NCI-H82 (cell line): ENCODE measurements around the gene FAH.
A peak's percentile ranks its signal among the peaks of the same experiment; 100 is the strongest.

Experiments
- DNase-seq: peaks from one replicate; lab custom pipeline; 2025; lab: John Stamatoyannopoulos, UW

Gene FAH

GRCh38 chr15:80201256-80202015, 48.6 kb downstream of the FAH start:
- no peak for DNase-seq

- DNase-seq = no peak
Observed at GRCh38 chr15:80202016-80202315, 49.2 kb downstream of the FAH start.

DNA sequence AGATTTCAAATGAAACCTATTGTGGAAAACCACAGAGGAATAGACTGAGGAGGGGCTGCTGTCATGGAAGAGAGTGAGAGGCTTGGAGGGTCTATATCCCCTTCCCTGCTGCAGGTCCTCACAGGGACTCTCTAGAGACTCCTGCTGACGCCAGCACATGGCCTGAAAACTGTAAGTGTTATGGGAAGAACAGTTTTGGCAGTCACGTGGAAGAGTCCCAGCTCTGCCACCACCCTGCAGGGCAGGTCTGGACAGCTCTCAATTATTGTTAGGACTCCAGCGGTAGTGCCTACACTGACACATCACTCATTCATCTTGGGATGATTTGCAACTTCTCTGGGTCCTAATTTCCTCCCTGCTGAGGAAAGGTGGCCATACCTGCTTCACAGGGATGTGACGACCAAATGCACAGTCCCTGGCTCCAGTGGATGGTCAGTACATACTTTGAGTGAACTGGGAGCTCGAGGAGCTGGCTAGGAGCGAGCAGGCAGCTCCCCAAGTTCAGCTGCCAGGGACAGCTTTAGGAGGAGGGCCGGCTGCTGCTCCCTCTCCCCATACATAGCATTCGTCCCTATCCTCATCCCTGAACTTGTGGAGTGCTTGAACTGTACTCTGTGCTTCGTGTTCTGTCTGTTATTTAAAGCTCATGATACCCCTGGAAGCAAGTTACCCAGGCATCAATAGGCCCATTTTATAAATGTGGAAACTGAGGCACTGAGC, 50.0 kb downstream of the FAH start:
- no peak for DNase-seq

DNA sequence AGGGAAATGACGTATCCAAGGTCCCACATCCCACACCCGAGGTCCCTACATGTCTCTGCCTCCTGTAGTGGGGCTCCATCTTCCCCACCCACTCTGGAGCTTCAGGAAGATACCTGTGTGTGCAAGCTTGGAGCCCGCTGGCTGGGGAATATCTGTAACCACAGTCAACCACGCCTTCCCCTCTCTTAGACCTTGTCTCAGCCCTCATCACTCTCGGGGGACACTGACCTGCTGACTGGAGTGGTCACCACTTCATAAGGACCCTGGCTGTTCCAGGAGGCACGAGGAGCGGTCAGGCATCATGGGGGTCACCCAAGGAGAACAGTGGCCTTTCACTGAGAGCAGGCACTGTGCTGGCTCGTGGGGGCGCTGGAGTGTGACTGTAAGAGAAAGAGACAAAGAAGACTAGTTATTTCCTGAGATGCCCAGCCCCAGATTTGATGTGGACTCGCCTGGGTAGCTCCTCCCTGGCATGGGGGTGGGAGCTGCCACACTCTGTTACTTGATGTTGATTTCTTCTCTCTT, 50.6 kb downstream of the FAH start:
- no peak for DNase-seq

DNA sequence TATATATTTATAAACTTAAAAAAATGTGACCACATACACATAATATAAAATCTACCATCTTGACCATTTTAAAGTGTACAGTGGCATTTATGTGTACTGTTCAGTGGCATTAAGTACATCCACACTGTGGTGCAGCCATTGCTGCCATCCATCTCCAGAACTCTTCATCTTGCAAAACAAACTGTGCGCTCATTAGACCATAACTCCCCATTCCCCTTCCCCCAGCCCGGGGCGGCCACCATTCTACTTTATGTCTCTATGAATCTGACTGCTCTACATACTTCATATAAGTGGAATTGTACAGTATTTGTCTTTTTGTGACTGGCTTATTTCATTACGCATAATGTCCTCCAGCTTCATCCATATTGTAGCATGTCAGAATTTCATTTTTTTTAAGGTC, 51.4 kb downstream of the FAH start:
- no peak for DNase-seq

DNA sequence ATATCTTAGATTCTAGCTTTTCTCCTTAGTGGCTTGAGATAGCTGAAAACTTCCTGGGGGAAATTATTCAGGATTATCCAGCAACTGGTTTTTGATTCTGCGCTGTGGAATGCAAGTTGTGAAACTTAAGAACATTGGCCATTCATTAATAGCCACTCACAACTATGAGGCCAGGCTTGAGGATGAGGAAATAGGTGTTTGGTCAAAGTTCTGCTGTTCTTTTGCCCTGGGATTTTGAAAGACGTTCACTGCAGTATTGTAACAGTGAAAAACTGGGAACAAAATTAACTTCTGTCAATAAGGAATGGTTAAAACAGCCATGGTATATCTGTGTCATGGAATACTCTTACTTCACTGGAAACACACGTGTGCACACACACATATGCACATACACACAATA, 55.1 kb downstream of the FAH start:
- no peak for DNase-seq

GRCh38 chr15:80208758-80209734, 56.2 kb downstream of the FAH start:
- peak; percentile 24 for DNase-seq

GRCh38 chr15:80210611-80211573, 58.1 kb downstream of the FAH start:
- no peak for DNase-seq

- DNase-seq = no peak
Observed at GRCh38 chr15:80211976-80212375, 59.2 kb downstream of the FAH start.

- DNase-seq = no peak
Observed at GRCh38 chr15:80214910-80215309, 62.1 kb downstream of the FAH start.

- peak; percentile 11 for DNase-seq
Observed at GRCh38 chr15:80216141-80216540, 63.3 kb downstream of the FAH start.

DNA sequence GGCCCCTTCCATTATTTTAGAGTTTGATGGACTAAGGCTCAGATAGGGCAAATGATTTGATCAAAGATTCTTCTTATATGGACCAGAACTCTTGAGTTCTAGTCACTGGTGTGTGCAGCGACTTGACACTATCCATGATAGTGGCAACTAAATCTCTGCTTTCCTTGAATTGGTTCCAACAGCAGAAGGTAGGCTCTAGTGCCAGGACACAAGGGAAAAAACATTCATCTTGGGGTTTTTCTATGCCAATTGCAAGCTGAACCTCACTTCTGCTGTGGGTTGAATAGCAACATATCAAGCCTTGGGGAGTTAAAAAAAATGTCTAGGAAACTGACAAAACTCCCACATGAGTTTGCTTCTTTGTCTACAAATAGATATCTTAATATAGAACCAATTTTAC, 64.1 kb downstream of the FAH start:
- no peak for DNase-seq

DNA sequence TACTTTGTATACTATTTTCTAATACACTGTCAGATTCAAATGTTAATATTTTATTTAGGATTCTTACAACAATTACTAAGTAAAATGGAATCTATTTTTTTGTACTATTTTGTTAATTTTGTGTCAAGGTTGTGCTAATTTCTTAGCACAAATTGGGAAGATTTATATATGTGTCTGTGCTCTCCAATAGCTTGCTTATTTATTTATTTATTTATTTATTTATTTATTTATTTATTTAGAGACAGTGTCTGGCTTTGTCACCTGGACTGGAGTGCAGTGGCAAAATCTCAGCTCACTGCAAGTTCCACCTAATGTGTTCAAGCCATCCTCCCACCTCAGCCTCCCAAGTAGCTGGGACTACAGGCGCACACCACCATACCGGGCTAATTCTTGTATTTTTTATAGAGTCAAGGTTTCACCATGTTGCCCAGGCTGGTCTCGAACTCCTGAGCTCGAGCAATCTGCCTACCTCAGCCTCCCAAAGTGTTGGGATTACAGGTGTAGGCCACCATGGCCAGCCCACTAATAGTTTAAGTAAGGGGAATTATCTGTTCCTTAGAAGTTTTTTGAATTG, 64.6 kb downstream of the FAH start:
- no peak for DNase-seq

DNA sequence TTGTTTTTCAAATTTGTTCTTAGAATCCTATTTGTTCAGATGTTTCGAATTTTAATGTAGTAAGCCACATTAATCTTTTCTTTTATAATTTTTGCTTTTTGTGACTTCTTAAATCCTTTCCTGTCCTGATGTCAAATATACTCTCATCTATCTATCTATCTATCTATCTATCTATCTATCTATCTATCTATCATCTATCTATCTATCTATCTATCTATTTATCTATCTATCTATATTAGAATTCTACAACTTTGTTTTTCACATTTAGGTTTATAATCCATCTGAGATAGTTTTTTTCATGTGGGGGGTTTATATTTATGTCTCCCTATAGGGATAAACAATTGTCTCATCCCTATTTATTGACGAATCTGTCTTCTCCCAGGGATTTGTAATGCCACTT, 67.2 kb downstream of the FAH start:
- DNase-seq = no peak

GRCh38 chr15:80228959-80229610, 76.3 kb downstream of the FAH start:
- DNase-seq = no peak

- DNase-seq = no peak
Observed at GRCh38 chr15:80231371-80231770, 78.6 kb downstream of the FAH start.

- peak; percentile 73 for DNase-seq
Observed at GRCh38 chr15:80233581-80233980, 80.8 kb downstream of the FAH start.

DNA sequence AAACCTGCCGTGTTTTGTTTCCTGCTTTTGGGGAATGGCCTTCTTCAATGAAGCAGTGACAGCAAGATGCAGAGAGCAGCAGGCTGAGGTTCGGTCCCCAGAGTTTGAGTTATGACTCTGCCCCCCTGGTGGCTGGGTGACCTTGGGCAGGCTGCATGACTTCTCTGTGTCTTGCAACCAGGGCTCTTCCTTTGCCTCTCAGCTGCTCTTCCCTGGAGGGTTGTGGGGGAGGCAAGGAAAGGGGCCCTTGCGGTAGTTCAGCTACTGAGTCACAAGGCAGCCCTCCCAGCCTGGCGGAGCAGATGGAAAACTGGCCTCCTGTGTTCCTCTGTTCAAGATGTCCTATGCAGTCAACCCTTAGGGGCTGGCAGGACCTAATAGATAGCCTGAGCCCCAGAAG, 82.1 kb downstream of the FAH start:
- DNase-seq = peak; percentile 53
